ENCODE measurements around the gene PTGER1.
"Not testable (repeated sequence)": the region's sequence is repeated elsewhere in the genome, so short reads cannot be mapped to it uniquely, and the experiment has no call there.

Gene PTGER1

DNA sequence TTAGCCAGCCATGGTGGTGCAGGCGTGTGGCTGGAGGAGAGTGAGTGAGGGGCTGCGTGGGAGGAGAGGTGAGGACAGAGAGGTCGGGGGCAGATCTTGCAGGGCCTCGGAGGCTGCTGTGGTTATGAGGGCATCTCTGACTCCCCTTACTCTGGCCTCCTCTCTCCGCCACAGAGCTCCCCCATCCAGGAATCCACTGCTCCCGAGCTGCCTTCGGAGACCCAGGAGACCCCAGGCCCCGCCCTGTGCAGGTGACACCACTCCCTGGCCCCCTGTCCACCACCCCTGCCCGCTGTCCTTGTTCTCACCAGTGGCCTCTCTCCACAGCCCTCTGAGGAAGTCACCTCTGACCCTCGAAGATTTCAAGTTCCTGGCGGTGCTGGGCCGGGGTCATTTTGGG is 7.8 kb downstream of the PTGER1 start:
- H3K27me3 ChIP-seq, result peaks cover 1% of the 10 kb centered on the region; the same call in 1 of the 2 replicates
- H3K4me2 ChIP-seq, result no peak overlapping the region
- H3K36me3 ChIP-seq, result peaks cover 92% of the 10 kb centered on the region
- H3K9ac ChIP-seq, result no peak overlapping the region
- no peak overlapping the region for H3K4me3 ChIP-seq
- no peak overlapping the region for H3K27ac ChIP-seq
- H3K4me1 ChIP-seq, result peaks cover 7% of the 10 kb centered on the region
- TF ChIP-seq Cebpa-rat (IDR thresholded peaks at IDR 0.05), result no peak
- H3K9me3 ChIP-seq, result no peaks in the 10 kb centered on the region
- H4K20me1 ChIP-seq, result peaks cover 21% of the 10 kb centered on the region; the same call in 1 of the 2 replicates

DNA sequence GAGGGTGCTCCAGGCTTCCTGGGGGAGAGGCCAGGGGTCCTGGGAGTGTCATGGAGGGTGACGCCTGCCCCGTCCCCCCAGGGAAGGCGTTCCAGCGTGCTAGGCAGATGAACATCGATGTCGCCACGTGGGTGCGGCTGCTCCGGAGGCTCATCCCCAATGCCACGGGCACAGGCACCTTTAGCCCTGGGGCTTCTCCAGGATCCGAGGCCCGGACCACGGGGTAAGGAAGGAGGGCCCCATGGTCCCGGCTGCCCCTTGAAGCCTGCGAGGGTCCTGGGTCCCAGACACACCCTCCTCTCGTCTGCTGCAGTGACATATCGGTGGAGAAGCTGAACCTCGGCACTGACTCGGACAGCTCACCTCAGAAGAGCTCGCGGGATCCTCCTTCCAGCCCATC is 11.4 kb downstream of the PTGER1 start:
- Histone ChIP-seq H3K4me2 (no peak overlapping the region), H3K27ac (no peak overlapping the region), H3K9me3 (no peaks in the 10 kb centered on the region), H3K4me3 (no peak overlapping the region), H3K9ac (no peak overlapping the region), H4K20me1 (no peaks in the 10 kb centered on the region), H3K27me3 (no peaks in the 10 kb centered on the region), H3K36me3 (peaks cover 100% of the 10 kb centered on the region), H3K4me1 (no peaks in the 10 kb centered on the region)
- no peak for TF ChIP-seq Cebpa-rat (IDR thresholded peaks at IDR 0.05)

DNA sequence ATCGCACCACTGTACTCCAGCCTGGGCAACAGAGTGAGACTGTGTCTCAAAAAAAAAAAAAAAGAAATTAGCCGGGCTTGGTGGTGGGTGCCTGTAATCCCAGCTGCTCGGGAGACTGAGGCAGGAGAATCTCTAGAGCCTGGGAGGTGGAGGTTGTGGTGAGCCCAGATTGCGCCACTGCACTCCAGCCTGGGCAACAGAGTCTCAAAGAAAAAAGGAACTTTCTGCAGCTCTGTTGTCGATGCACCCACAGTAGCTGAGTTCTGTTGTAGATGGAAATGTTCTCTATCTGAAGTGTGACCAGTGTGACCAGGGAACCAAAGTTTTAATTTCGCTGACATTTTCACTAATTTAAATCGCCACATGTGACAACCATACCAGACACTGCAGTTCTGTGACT is 12.8 kb downstream of the PTGER1 start:
- H3K4me1 ChIP-seq, H3K4me3 ChIP-seq, H4K20me1 ChIP-seq, H3K9me3 ChIP-seq, H3K27ac ChIP-seq, H3K4me2 ChIP-seq, H3K9ac ChIP-seq, H3K27me3 ChIP-seq: not testable (repeated sequence)
- H3K36me3 ChIP-seq, result peaks cover 100% of the 10 kb centered on the region

DNA sequence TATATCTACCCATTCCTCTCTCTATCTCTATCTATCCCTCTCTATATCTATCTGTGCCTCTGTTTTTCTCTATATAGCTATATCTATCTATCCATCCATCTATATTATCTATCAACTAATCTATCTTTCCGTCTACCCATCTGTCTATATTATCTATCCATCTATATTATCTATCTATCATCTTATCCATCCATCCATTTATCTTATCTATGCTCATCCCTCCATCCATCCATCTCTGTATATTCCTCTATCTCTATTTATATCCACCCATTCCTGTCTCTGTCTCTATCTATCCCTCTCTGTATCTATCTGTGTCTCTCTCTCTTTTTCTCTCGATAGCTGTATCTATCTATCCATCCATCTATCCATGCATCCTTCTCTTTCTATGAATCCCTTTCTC is 14.2 kb downstream of the PTGER1 start:
- Histone ChIP-seq H3K4me2 (no peak overlapping the region), H3K4me1 (no peaks in the 10 kb centered on the region), H3K27ac (no peak overlapping the region), H4K20me1 (no peaks in the 10 kb centered on the region), H3K36me3 (peaks cover 100% of the 10 kb centered on the region), H3K9ac (no peak overlapping the region), H3K27me3 (no peaks in the 10 kb centered on the region), H3K4me3 (no peak overlapping the region), H3K9me3 (no peaks in the 10 kb centered on the region)
- no peak for TF ChIP-seq Cebpa-rat (IDR thresholded peaks at IDR 0.05)

DNA sequence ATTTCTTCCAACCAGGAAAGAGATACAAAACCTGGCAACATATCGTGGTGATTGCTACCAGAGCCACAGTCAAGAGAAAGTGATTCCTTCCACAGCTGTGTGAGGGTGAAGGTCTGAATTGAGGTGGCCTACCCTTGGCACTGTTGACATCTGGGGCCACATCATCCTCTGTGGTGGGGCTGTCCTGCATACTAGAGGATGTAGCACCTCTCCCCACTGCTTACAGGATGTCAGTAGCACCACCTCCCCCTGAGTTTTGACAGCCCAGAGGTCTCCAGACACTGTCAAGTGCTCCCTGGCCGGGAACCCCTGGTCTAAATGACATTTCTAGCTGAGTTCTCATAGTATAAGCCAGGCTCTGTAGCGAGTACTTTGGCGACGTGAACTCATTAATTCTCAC is 15.5 kb downstream of the PTGER1 start:
- peaks cover 100% of the 10 kb centered on the region for H3K36me3 ChIP-seq

DNA sequence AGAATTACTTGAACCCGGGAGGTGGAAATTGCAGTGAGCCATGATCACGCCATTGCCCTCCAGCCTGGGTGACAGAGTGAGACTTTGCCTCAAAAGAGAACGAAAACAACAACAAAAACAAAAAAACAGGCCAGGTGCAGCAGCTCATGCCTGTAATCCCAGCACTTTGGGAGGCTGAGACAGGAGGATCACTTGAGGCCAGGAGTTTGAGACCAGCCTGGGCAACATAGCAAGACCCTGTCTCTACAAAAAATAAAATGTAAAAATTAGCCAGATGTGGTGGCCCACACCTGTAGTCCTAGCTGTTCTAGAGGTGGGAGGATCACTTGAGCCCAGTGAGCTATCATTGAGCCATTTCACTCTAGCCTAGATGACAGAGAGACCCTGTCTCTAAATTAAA is 22.9 kb downstream of the PTGER1 start:
- not testable (repeated sequence) for H3K4me1 ChIP-seq, H3K27me3 ChIP-seq, H3K27ac ChIP-seq, H3K9ac ChIP-seq, H3K4me2 ChIP-seq, H3K9me3 ChIP-seq, H3K4me3 ChIP-seq
- H4K20me1 ChIP-seq, result peaks cover 36% of the 10 kb centered on the region
- H3K36me3 ChIP-seq, result peaks cover 98% of the 10 kb centered on the region

More for the DNA sequence above, 15.5 kb downstream of the PTGER1 start:
- no peaks in the 10 kb centered on the region for H3K4me1 ChIP-seq
- no peaks in the 10 kb centered on the region for H3K9me3 ChIP-seq
- no peaks in the 10 kb centered on the region for H4K20me1 ChIP-seq
- H3K27me3 ChIP-seq, result no peaks in the 10 kb centered on the region
- TF ChIP-seq Cebpa-rat (IDR thresholded peaks at IDR 0.05), result no peak
- no peak overlapping the region for H3K9ac ChIP-seq
- H3K4me3 ChIP-seq, result no peak overlapping the region
- no peak overlapping the region for H3K27ac ChIP-seq
- no peak overlapping the region for H3K4me2 ChIP-seq

DNA sequence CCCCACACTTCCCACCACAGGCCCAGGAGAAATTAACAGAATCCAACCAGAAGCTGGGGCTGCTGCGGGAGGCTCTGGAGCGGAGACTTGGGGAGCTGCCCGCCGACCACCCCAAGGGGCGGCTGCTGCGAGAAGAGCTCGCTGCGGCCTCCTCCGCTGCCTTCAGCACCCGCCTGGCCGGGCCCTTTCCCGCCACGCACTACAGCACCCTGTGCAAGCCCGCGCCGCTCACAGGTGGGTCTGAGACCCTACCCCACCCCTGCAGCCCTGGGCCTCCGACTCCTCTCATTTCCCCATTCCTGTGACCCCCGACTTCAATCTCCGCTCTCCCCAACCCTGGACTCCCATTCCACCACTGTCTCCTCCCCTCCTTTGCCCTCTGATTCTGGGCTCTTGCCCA is 24.3 kb downstream of the PTGER1 start:
- Histone ChIP-seq H3K36me3 (peaks cover 98% of the 10 kb centered on the region), H3K4me3 (no peak overlapping the region), H4K20me1 (peaks cover 36% of the 10 kb centered on the region), H3K9me3 (no peaks in the 10 kb centered on the region), H3K27me3 (no peaks in the 10 kb centered on the region), H3K27ac (no peak overlapping the region), H3K4me1 (no peaks in the 10 kb centered on the region), H3K9ac (no peak overlapping the region), H3K4me2 (no peak overlapping the region)
- no peak for TF ChIP-seq Cebpa-rat (IDR thresholded peaks at IDR 0.05)

DNA sequence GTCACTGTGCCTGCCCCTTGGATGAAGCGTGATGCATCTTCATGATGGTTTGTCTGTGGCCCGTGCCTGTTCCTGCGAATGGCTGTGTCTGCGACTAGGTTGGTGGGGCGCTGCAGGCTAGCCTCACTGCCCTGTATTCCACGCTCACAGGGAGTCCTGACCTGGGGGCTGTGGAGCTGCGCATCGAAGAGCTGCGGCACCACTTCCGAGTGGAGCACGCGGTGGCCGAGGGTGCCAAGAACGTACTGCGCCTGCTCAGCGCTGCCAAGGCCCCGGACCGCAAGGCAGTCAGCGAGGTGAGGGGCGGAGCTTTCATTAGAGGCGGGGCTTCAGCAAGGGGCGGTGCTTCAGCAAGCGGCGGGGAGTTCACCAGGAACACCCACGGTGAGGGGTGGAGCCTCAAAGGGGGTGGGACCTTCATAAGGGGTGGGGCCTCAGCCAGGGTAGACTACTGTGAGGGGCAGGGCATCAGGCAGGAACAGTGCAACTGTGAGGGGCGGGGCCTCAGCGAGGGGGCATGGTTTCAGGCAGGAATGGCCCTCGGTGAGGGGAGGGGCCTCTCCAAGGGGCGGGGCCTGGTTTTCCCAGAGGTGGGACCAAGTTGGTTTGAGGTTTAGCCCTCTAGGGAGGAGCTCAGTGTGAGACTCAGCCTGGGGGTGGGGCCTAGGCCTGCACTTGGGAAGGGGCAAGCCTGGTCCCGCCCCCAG is 24.8 kb downstream of the PTGER1 start:
- Histone ChIP-seq H3K9ac (no peak overlapping the region), H3K36me3 (peaks cover 98% of the 10 kb centered on the region), H3K9me3 (no peaks in the 10 kb centered on the region), H3K27me3 (no peaks in the 10 kb centered on the region), H3K27ac (no peak overlapping the region), H4K20me1 (peaks cover 36% of the 10 kb centered on the region), H3K4me3 (no peak overlapping the region), H3K4me1 (no peaks in the 10 kb centered on the region), H3K4me2 (no peak overlapping the region; the same call in 1 of the 2 replicates)
- no peak for TF ChIP-seq Cebpa-rat (IDR thresholded peaks at IDR 0.05)

DNA sequence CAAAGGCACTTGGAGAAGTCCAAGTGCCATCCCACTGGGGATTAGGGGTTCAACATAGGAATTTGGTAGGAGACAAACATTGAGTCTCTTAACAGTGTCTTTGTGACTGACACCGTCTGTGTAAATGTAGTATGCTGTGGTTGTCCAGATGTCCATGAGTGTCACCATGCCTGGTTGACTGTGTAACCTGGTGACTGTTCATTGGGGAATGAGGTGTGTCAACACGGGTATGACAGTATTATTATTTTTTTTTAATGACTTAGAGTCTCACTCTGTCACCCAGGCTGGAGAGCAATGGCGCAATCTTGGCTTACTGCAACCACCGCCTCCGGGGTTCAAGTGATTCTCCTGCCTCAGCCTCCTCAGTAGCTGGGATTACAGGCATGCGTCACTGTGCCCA is 25.8 kb downstream of the PTGER1 start:
- Histone ChIP-seq H4K20me1 (peaks cover 37% of the 10 kb centered on the region), H3K36me3 (peaks cover 98% of the 10 kb centered on the region), H3K27ac (no peak overlapping the region), H3K9me3 (no peaks in the 10 kb centered on the region), H3K4me2 (no peak overlapping the region), H3K27me3 (no peaks in the 10 kb centered on the region), H3K9ac (no peak overlapping the region), H3K4me3 (no peak overlapping the region), H3K4me1 (no peaks in the 10 kb centered on the region)
- no peak for TF ChIP-seq Cebpa-rat (IDR thresholded peaks at IDR 0.05)

DNA sequence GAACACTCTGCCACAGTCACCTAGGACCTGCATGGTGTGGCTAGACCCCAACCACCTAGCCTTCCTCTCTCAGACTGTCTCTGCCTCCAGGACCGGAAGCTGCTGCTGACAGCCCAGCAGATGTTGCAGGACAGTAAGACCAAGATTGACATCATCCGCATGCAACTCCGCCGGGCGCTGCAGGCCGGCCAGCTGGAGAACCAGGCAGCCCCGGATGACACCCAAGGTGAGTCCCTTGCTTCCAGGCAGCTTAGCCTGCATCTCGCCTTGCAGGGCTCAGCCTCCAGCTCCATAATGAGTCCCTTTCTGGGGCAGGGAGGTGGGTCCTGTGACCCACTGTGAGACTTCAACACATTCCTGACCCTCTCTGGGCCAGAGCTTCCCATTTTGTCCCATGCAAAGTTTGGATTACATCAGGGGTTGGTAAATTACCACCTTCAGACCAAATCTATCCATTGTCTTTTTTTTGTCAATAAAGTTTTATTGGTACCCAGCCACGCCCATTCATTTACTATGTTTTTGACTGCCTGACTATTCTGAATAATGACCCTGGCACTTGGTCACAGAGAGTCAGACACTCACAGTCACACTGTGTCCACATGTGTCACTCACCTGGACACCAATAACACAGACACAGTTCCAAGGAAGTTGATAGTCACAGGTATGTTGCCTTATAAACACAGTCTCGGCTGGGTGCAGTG is 28.7 kb downstream of the PTGER1 start:
- no peak for TF ChIP-seq Cebpa-rat (IDR thresholded peaks at IDR 0.05)
- Histone ChIP-seq H3K27ac (no peak overlapping the region), H3K9me3 (no peaks in the 10 kb centered on the region), H3K4me1 (no peaks in the 10 kb centered on the region), H3K27me3 (no peaks in the 10 kb centered on the region), H3K36me3 (peaks cover 99% of the 10 kb centered on the region), H3K9ac (no peak overlapping the region), H3K4me2 (no peak overlapping the region), H4K20me1 (peaks cover 40% of the 10 kb centered on the region), H3K4me3 (no peak overlapping the region)

All from BLaER1 (cell line).